Measurements from ENCODE around the gene KAT8.

GRCh38 chr16:31110106-31111034 lies 7.1 kb upstream of the KAT8 start:
- TF ChIP-seq, protein P1, sequence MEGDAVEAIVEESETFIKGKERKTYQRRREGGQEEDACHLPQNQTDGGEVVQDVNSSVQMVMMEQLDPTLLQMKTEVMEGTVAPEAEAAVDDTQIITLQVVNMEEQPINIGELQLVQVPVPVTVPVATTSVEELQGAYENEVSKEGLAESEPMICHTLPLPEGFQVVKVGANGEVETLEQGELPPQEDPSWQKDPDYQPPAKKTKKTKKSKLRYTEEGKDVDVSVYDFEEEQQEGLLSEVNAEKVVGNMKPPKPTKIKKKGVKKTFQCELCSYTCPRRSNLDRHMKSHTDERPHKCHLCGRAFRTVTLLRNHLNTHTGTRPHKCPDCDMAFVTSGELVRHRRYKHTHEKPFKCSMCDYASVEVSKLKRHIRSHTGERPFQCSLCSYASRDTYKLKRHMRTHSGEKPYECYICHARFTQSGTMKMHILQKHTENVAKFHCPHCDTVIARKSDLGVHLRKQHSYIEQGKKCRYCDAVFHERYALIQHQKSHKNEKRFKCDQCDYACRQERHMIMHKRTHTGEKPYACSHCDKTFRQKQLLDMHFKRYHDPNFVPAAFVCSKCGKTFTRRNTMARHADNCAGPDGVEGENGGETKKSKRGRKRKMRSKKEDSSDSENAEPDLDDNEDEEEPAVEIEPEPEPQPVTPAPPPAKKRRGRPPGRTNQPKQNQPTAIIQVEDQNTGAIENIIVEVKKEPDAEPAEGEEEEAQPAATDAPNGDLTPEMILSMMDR (IDR thresholded peaks at IDR 0.05), result no peak
- no peak for TF ChIP-seq POLR2A (IDR thresholded peaks at IDR 0.05)
- TF ChIP-seq POLR2AphosphoS5 (IDR thresholded peaks at IDR 0.05; ENCODE audit: insufficient read depth in 1 of 2, low read depth in 1 of 2), result no peak

Measured in vagina (tissue), 2 donors.